ENCODE results near the gene SIL1.
"Not testable (repeated sequence)": the region's sequence is repeated elsewhere in the genome, so short reads cannot be mapped to it uniquely, and the experiment has no call there.

Gene SIL1

GRCh38 chr5:139138809-139139208 is 59.4 kb downstream of the SIL1 start:
- peak; percentile 40 for DNase-seq (ENCODE audit: low spot score)

- DNase-seq (ENCODE audit: low spot score): no peak
Observed at GRCh38 chr5:139138109-139138508, 60.1 kb downstream of the SIL1 start.

- DNase-seq (ENCODE audit: low spot score): no peak
Observed at GRCh38 chr5:139137697-139138096, 60.5 kb downstream of the SIL1 start.

- no peak for DNase-seq (ENCODE audit: low spot score)
Observed at GRCh38 chr5:139134906-139135305, 63.3 kb downstream of the SIL1 start.

DNA sequence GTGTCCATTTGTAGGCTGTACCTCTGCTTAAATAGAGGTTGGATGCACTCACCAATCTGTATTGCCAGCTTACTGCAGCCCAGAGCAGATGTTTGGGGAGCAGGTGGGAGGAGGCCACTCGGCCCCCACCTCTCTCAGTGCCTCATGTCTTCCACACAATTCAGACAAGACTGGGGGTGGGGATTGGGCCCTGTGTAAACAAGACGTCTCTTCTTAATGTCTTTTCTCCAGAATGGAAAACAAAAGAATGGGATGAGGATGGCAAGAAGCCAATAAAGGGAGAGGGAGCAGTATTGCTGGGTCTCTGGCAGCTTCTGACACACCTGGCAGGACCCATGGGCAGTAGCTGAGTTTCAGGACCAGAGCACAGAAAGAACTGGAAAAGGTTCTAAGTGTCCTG is 64.9 kb downstream of the SIL1 start:
- no peak for DNase-seq (ENCODE audit: low spot score)

DNA sequence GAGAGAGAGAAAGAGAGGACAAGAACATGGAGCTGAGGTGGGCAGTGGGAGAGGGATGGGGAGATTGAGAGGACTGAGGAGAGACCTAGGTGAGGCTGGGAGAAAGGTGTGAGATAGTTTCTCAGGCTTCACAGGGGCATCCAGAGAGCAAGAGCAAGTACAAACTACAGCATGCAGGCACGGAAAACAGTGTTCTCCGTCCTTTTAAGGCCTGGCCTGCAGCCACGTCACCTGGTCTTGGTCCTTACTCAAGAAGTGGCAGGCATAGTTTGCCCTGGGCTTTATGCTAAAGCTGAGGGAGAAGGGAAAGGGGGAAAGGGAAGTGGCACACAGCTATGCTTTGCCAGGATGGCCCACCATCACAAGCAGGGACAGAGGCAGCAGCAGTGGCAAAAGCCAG is 65.7 kb downstream of the SIL1 start:
- no peak for DNase-seq (ENCODE audit: low spot score)

DNA sequence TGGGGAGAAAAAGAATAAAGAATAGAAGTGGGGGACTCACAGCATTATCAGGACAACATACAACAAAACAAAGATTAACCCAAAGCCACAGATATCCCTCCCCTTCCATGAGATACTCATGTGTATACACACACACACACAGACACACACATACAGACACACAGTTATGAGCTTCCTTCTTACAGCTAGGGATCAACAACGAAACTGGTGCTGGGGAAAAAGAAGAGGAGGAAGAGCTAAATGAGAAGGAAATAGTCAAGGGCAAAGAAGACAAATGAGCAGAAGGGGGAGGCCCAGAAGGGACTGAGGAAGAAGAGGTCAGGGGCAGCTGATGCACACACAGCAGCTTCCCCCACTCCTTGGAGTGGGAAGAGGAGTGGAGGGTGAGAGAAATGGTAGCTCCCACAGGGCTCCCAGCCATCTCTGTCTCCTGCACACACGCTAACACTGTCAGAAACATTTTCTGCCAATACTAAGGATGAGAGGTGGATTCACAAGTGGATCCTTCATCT is 66.2 kb downstream of the SIL1 start:
- DNase-seq (ENCODE audit: low spot score): no peak

GRCh38 chr5:139131465-139131864 is 66.7 kb downstream of the SIL1 start:
- DNase-seq (ENCODE audit: low spot score): peak; percentile 86

- DNase-seq (ENCODE audit: low spot score): no peak
Observed at GRCh38 chr5:139131062-139131461, 67.1 kb downstream of the SIL1 start.

- no peak for DNase-seq (ENCODE audit: low spot score)
Observed at GRCh38 chr5:139130214-139130613, 68.0 kb downstream of the SIL1 start.

DNA sequence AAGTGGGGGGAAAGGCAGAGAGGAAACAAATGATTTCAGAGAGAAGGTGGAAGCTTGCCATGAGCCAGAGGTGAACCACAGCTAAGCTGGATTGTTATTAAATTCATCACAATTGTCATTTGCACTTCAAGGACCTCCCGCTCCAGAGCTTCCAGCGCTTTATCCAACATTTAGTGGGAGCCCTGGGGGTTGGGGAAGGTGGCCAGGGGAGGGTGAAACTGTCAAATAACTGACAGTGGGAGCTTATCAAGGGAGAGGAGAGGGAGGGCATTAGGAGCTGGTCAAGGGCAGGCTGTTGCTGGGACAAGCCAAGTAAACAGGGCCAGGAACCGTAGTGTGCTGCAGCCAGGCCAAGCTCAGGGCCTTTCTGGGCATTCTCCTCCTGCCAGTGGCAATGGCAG is 71.5 kb downstream of the SIL1 start:
- DNase-seq (ENCODE audit: low spot score): no peak

GRCh38 chr5:139125991-139126390 is 72.2 kb downstream of the SIL1 start:
- no peak for DNase-seq (ENCODE audit: low spot score)

- no peak for DNase-seq (ENCODE audit: low spot score)
Observed at GRCh38 chr5:139124774-139125520, 73.2 kb downstream of the SIL1 start.

GRCh38 chr5:139121120-139121519 is 77.0 kb downstream of the SIL1 start:
- no peak for DNase-seq (ENCODE audit: low spot score)

GRCh38 chr5:139120521-139120920 is 77.6 kb downstream of the SIL1 start:
- DNase-seq (ENCODE audit: low spot score): no peak

DNA sequence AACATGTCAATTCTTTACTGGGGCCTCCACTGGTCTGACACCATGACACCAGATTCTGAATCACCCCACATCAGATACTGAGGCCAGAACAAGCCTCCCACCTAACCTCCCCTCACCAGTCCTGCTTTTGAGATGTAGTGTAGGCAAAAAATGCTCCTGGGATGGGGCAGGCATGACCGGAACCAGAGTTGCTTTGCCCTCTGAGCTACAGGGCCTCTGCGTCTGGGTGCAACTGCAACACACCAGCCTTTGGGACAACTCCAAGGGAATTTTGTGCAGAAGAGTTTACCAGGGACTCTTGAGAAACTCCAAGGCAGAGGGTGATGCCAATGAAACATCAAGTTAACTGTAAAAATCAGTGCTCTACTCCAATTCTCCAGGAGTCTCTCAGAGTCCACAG is 79.4 kb downstream of the SIL1 start:
- DNase-seq (ENCODE audit: low spot score): no peak

- no peak for DNase-seq (ENCODE audit: low spot score)
Observed at GRCh38 chr5:139117342-139117884, 80.8 kb downstream of the SIL1 start.

DNA sequence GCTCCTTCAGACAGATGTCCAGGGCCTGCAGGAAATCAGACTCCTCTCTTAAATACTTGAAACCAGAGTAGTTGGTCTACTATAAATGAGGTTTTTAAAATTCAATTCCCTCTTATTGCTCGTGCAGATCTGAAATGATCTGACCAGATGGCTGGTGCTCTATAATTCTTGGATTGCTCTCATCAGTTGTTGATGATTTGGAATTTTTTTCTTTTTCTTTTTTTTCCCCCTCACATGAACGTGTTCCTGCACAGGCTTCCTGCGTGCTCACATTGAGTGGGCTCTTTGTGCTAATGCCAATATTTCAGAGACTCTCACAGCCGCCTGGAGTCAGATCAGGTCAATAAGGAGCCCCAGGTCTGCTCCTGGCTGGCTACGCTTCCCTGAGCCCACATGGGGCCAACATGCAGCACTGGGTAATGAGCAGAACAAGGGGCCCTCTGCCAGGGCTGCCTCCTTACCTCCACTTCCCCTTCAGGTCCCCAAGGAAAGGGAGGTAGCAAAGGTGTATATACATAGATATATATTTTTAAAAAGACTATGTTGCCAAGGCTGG is 82.0 kb downstream of the SIL1 start:
- no peak for DNase-seq (ENCODE audit: low spot score)

- no peak for DNase-seq (ENCODE audit: low spot score)
Observed at GRCh38 chr5:139113892-139114291, 84.3 kb downstream of the SIL1 start.

DNA sequence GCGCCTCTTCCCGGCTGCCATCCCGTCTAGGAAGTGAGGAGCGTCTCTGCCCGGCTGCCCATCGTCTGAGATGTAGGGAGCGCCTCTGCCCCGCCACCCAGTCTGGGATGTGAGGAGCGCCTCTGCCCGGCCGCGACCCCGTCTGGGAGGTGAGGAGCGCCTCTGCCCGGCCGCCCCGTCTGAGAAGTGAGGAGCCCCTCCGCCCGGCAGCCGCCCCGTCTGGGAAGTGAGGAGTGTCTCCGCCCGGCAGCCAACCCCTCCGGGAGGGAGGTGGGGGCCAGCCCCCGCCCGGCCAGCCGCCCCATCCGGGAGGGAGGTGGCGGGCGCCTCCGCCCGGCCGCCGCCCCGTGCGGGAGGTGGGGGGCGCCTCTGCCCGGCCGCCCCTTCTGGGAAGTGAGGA is 85.8 kb downstream of the SIL1 start:
- not testable (repeated sequence) for DNase-seq (ENCODE audit: low spot score)

DNA sequence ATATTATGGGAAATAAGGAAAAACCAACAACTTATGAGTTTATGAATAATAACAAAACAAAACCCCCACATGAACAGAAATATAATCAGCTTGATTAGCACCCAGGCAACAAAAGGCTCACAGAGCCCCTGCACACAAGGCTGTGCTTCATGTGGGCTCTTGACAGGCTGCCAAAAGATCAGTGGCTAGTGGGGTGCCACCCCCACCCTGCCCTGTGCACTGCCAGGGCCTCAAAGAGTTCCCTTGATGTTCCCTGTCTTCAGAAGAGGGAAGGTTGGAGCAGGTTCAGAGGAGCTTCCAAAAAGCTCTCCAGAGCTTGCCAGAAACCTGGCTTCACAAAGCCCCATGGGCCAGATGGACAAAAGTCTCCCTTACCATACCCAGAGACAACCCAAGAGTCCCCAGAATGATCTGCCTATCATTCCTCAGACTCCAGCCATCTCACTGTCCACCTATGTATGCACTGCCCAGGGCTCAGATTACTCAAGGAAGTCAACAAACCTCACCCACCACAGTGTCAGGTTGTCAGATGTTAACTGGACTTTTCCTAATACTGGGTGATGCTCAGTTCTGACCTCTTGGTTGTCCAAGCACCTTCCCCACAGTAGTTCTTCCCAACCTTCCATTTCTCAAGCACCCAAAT is 87.5 kb downstream of the SIL1 start:
- DNase-seq (ENCODE audit: low spot score): no peak

GRCh38 chr5:139108063-139108824 is 89.9 kb downstream of the SIL1 start:
- DNase-seq (ENCODE audit: low spot score): no peak

Data from AG20443 (cell line).